Measurements from ENCODE around the gene XYLT1. TPM values are rescaled to one million over a fixed set of nuclear protein-coding genes. Genes with fewer than 3 reads are reported as not detected.
A peak's percentile ranks its signal among the peaks of the same experiment; 100 is the strongest.

XYLT1 gene
- total and polyA plus RNA-seq, 2 of the 8 experiments (the other 6 are each of a cell fraction or from before 2014, with no cell fraction given) = 6.6 to 25.4 TPM

- peaks cover 9 to 39% (median 30%) of the 10 kb centered on the region in 4 experiments for H3K4me1 ChIP-seq (replicated peaks in 1 of 4; ENCODE audit: control insufficient read depth in 3 of 4, insufficient read depth in 4 of 4, low read length in 3 of 4)
- ChIA-PET CTCF (ENCODE audit: partially characterized antibody) (interaction anchor here (0.5 kb wide), 1 partner anchor 89 kb away, joined by 4 read pairs; no protein-coding TSS in a partner anchor), POLR2A (ENCODE audit: partially characterized antibody) (interaction anchor here (0.6 to 1.3 kb wide), 2 partner anchors 11 to 42 kb away, joined by 3 read pairs; no protein-coding TSS in a partner anchor)
- H3K23me2 ChIP-seq (ENCODE audit: low read depth, low read length) = no peaks in the 10 kb centered on the region; the same call in 1 of the 2 replicates
- no peaks in the 10 kb centered on the region for H4K20me1 ChIP-seq (replicated peaks in 1 of 2; ENCODE audit: control insufficient read depth in 1 of 2, insufficient read depth in 2 of 2, low read length in 2 of 2)
- H3K4me2 ChIP-seq (ENCODE audit: insufficient read depth in 1 of 2, low read depth in 2 of 2, low read length in 2 of 2) = no peak overlapping the region
- H4K5ac ChIP-seq (ENCODE audit: insufficient read length, low read depth, low read length) = no peak overlapping the region
- no peak overlapping the region for H2BK12ac ChIP-seq (ENCODE audit: low read depth, low read length)
- WGBS, 2 experiments (ENCODE audit: extremely low coverage in 1 of 2, insufficient coverage in 1 of 2, insufficient read length in 1 of 2, insufficient replicate concordance in 2 of 2, low coverage in 1 of 2, low lambda C conversion rate in 2 of 2, missing lambda C conversion rate in 1 of 2) = 88% methylated on average over 1 of the region's 1 CpG; no CpG with 5 or more reads in 1 of the 2 experiments
- no peak overlapping the region for H3K14ac ChIP-seq (ENCODE audit: insufficient read length)
- H3K4me3 ChIP-seq (ENCODE audit: extremely low read depth in 1 of 4, insufficient read depth in 2 of 4, low read depth in 3 of 4, low read length in 4 of 4) = no peak overlapping the region
- H3K27ac ChIP-seq (ENCODE audit: low read depth, low read length) = no peak overlapping the region
- no peak overlapping the region for H3K23ac ChIP-seq (ENCODE audit: insufficient read length)
- H2BK20ac ChIP-seq (ENCODE audit: low read length) = 0 out of 2 replicates have a peak overlapping the region, but pooled peaks have one; percentile 38
- H3K9me3 ChIP-seq (ENCODE audit: insufficient read depth in 2 of 2, low read depth in 1 of 2, low read length in 1 of 2) = no peaks in the 10 kb centered on the region
- no peak overlapping the region for H4K8ac ChIP-seq (ENCODE audit: extremely low read depth, insufficient read depth, low read length)
- TF ChIP-seq KDM1A (IDR thresholded peaks at IDR 0.05; ENCODE audit: borderline replicate concordance, low read length) = peak; percentile 63; the same call in 1 of the 2 replicates
- TF ChIP-seq TCF12 (IDR thresholded peaks at IDR 0.05; ENCODE audit: low read depth, low read length) = no peak
- no peak overlapping the region; a peak in 1 of 7 replicates for H3K9ac ChIP-seq (replicated peaks in 1 of 4; ENCODE audit: extremely low read depth in 1 of 4, low read depth in 3 of 4, low read length in 3 of 4)
- H3K27me3 ChIP-seq (replicated peaks in 1 of 4; ENCODE audit: control insufficient read depth in 3 of 4, extremely low read depth in 1 of 4, insufficient read depth in 3 of 4, low read length in 3 of 4) = no peaks in the 10 kb centered on the region
- H3K36me3 ChIP-seq (ENCODE audit: control insufficient read depth in 2 of 4, insufficient read depth in 4 of 4, low read length in 3 of 4) = no peaks in the 10 kb centered on the region
- H2AK5ac ChIP-seq (ENCODE audit: low read depth, low read length) = peak overlapping the region; percentile 15; the same call in 1 of the 2 replicates
- H2BK15ac ChIP-seq (ENCODE audit: low read length) = no peak overlapping the region
- FAIRE-seq = no peak
- H2BK5ac ChIP-seq (ENCODE audit: low read depth, low read length) = no peak overlapping the region
- H3K56ac ChIP-seq (replicated peaks; ENCODE audit: insufficient read length, low read depth, low read length) = no peak overlapping the region
- H2BK120ac ChIP-seq (replicated peaks; ENCODE audit: low read depth, low read length) = no peak overlapping the region
- no peak overlapping the region for H4K91ac ChIP-seq (replicated peaks; ENCODE audit: insufficient read length, low read length)
- no peak overlapping the region for H3K4ac ChIP-seq (replicated peaks; ENCODE audit: insufficient read length, low read depth, low read length)
- H2AFZ ChIP-seq (ENCODE audit: low read length) = no peak overlapping the region
- H3K79me1 ChIP-seq (ENCODE audit: low read depth, low read length) = peaks cover 4% of the 10 kb centered on the region; the same call in 1 of the 2 replicates
- no peak overlapping the region for H3K18ac ChIP-seq (ENCODE audit: extremely low read depth, low read length)
- DNase-seq (ENCODE audit: low read depth in 1 of 2, low spot score in 2 of 2) = no peak
- H3K79me2 ChIP-seq (ENCODE audit: control insufficient read depth in 1 of 2, insufficient read depth in 2 of 2, low read length in 2 of 2) = peaks cover 0 to 31% of the 10 kb centered on the region in 2 experiments; a peak in 2 of 4 replicates
Measured at GRCh38 chr16:17381784-17382183, 89.0 kb downstream of the XYLT1 start.

Measured in H1 (cell line).